Stomach (tissue), 4 donors: ENCODE results near the gene EPOP.

Experiments
- EP300 ChIP-seq: sonication (generic); formaldehyde crosslinking; IDR thresholded peaks from one replicate; pipeline ENCODE4 v1.6.1; 2017; ENCODE audit warnings: antibody characterized with exemption
- POLR2A ChIP-seq, 4 donors: fragments of 450-650 bp; IDR thresholded peaks; one replicate each; pipeline ENCODE4 v1.6.1; 2016; ENCODE audit warnings: antibody characterized with exemption in 4 of 4, control low read depth in 2 of 4, mild to moderate bottlenecking in 1 of 4, moderate library complexity in 1 of 4
- POLR2AphosphoS5 ChIP-seq, 3 donors: sonication (generic); formaldehyde crosslinking; IDR thresholded peaks; one replicate each; pipeline ENCODE4 v1.6.1; 2016; ENCODE audit warnings: antibody characterized with exemption in 3 of 3
- TF ChIP-seq, protein P1 (sequence below), 7 experiments: fragments of 450-650 bp in 4 of 7; fragments of 200-600 bp in 3 of 7; sonication (generic) in 3 of 7; IDR thresholded peaks; one replicate each; pipeline ENCODE4 v1.5.1; 2016 to 2019; ENCODE audit warnings: antibody characterized with exemption in 7 of 7, control low read depth in 2 of 7, mild to moderate bottlenecking in 1 of 7

DNA sequence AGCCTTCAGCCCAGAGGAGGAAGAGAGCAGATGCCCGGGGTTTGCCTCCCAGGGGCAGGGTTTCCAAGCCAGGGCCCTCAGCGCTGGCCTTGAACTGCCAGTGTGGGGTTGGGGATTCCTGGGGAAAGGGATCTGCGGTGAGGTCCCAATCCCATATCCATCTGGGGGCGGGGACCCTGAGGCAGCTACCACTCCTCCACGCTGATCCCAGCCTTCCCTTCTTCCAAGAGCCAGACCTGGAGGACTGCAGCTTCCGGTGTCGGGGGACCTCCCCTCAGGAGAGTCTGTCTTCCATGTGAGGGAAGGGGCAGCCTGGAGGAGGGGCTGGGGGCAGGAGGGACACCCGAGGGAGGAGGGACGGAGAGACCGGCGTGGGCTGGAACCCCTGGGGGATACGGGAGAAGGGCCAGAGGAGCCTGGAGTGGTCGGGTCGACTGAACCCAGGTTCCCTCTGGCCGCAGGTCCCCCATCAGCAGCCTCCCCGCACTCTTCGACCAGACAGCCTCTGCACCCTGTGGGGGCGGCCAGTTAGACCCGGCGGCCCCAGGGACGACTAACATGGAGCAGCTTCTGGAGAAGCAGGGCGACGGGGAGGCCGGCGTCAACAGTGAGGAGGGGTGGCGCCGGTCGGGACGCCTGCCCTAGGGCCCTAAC is 44.7 kb upstream of the EPOP start:
- no peak for TF ChIP-seq POLR2A (IDR thresholded peaks at IDR 0.05)
- TF ChIP-seq, protein P1, sequence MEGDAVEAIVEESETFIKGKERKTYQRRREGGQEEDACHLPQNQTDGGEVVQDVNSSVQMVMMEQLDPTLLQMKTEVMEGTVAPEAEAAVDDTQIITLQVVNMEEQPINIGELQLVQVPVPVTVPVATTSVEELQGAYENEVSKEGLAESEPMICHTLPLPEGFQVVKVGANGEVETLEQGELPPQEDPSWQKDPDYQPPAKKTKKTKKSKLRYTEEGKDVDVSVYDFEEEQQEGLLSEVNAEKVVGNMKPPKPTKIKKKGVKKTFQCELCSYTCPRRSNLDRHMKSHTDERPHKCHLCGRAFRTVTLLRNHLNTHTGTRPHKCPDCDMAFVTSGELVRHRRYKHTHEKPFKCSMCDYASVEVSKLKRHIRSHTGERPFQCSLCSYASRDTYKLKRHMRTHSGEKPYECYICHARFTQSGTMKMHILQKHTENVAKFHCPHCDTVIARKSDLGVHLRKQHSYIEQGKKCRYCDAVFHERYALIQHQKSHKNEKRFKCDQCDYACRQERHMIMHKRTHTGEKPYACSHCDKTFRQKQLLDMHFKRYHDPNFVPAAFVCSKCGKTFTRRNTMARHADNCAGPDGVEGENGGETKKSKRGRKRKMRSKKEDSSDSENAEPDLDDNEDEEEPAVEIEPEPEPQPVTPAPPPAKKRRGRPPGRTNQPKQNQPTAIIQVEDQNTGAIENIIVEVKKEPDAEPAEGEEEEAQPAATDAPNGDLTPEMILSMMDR (IDR thresholded peaks at IDR 0.05) = no peak
- TF ChIP-seq EP300 = no peak
- no peak for TF ChIP-seq POLR2AphosphoS5 (IDR thresholded peaks at IDR 0.05)
